Measurements from ENCODE around the gene ATXN7. TPM values are rescaled to one million over a fixed set of nuclear protein-coding genes. Genes with fewer than 3 reads are reported as not detected.

The ATXN7 gene
- polyA plus RNA-seq, 1 donor from 2014 or later: 6.7 TPM

- peaks cover 7% of the 10 kb centered on the region for H3F3A ChIP-seq (ENCODE audit: insufficient read depth, low read length, poor library complexity, severe bottlenecking)
- no peak overlapping the region for H3K4me3 ChIP-seq (ENCODE audit: low read length)
- no peaks in the 10 kb centered on the region for H3K9me3 ChIP-seq (ENCODE audit: low read length)
- H3K36me3 ChIP-seq (ENCODE audit: insufficient read depth, low read length): no peaks in the 10 kb centered on the region
- no peak overlapping the region for H2AFZ ChIP-seq (ENCODE audit: low read depth, low read length)
- no peaks in the 10 kb centered on the region for H4K20me1 ChIP-seq (ENCODE audit: insufficient read depth)
- peak overlapping the region; percentile 27 for H3K4me2 ChIP-seq (ENCODE audit: low read length)
- H3K9me2 ChIP-seq (ENCODE audit: insufficient read depth, low read length): no peaks in the 10 kb centered on the region
- H3K27ac ChIP-seq (ENCODE audit: low read length): peak overlapping the region; percentile 69
- peaks cover 18% of the 10 kb centered on the region for H3K79me2 ChIP-seq (replicated peaks; ENCODE audit: insufficient read depth, low read length)
- no peak for TF ChIP-seq SMC3 (conservative IDR thresholded peaks at IDR 0.05; ENCODE audit: poor library complexity)
- TF ChIP-seq REST (IDR thresholded peaks at IDR 0.05; ENCODE audit: borderline replicate concordance): no peak
- no peak for TF ChIP-seq POLR2AphosphoS5 (IDR thresholded peaks at IDR 0.05)
- TF ChIP-seq EP300 (conservative IDR thresholded peaks at IDR 0.05; ENCODE audit: poor library complexity, severe bottlenecking): no peak
- TF ChIP-seq RAD21 (conservative IDR thresholded peaks at IDR 0.05): no peak
- TF ChIP-seq, protein P1, sequence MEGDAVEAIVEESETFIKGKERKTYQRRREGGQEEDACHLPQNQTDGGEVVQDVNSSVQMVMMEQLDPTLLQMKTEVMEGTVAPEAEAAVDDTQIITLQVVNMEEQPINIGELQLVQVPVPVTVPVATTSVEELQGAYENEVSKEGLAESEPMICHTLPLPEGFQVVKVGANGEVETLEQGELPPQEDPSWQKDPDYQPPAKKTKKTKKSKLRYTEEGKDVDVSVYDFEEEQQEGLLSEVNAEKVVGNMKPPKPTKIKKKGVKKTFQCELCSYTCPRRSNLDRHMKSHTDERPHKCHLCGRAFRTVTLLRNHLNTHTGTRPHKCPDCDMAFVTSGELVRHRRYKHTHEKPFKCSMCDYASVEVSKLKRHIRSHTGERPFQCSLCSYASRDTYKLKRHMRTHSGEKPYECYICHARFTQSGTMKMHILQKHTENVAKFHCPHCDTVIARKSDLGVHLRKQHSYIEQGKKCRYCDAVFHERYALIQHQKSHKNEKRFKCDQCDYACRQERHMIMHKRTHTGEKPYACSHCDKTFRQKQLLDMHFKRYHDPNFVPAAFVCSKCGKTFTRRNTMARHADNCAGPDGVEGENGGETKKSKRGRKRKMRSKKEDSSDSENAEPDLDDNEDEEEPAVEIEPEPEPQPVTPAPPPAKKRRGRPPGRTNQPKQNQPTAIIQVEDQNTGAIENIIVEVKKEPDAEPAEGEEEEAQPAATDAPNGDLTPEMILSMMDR (IDR thresholded peaks at IDR 0.05; ENCODE audit: poor library complexity, severe bottlenecking): no peak
- no peak for TF ChIP-seq TAF1 (IDR thresholded peaks at IDR 0.05; ENCODE audit: low read depth)
- TF ChIP-seq MXI1 (conservative IDR thresholded peaks at IDR 0.05; ENCODE audit: poor library complexity, severe bottlenecking): no peak
- TF ChIP-seq EZH2 (IDR thresholded peaks at IDR 0.05; ENCODE audit: borderline replicate concordance, insufficient read depth, low read length, poor library complexity, severe bottlenecking): no peak
- no peak overlapping the region for H3K9ac ChIP-seq (ENCODE audit: low read length)
- H3K27me3 ChIP-seq (ENCODE audit: insufficient read depth, low read depth, low read length): no peaks in the 10 kb centered on the region
These were observed 162.7 kb downstream of the ATXN7 start for GRCh38 chr3:64026346-64026745.

- peak overlapping the region; percentile 12 for H3K4me3 ChIP-seq (ENCODE audit: low read length)
- H3K27me3 ChIP-seq (ENCODE audit: insufficient read depth, low read depth, low read length): no peaks in the 10 kb centered on the region
- no peak for TF ChIP-seq SMC3 (conservative IDR thresholded peaks at IDR 0.05; ENCODE audit: poor library complexity)
- TF ChIP-seq REST (IDR thresholded peaks at IDR 0.05; ENCODE audit: borderline replicate concordance): no peak
- no peak for TF ChIP-seq EP300 (conservative IDR thresholded peaks at IDR 0.05; ENCODE audit: poor library complexity, severe bottlenecking)
- TF ChIP-seq, protein P1 (IDR thresholded peaks at IDR 0.05; ENCODE audit: poor library complexity, severe bottlenecking): no peak
- no peak for TF ChIP-seq EZH2 (IDR thresholded peaks at IDR 0.05; ENCODE audit: borderline replicate concordance, insufficient read depth, low read length, poor library complexity, severe bottlenecking)
- TF ChIP-seq RAD21 (conservative IDR thresholded peaks at IDR 0.05): no peak
- TF ChIP-seq TAF1 (IDR thresholded peaks at IDR 0.05; ENCODE audit: low read depth): no peak
- no peak for TF ChIP-seq MXI1 (conservative IDR thresholded peaks at IDR 0.05; ENCODE audit: poor library complexity, severe bottlenecking)
- TF ChIP-seq POLR2AphosphoS5 (IDR thresholded peaks at IDR 0.05): no peak
- H3F3A ChIP-seq (ENCODE audit: insufficient read depth, low read length, poor library complexity, severe bottlenecking): peaks cover 7% of the 10 kb centered on the region
- H3K9ac ChIP-seq (ENCODE audit: low read length): peak overlapping the region; percentile 7
- H3K9me3 ChIP-seq (ENCODE audit: low read length): no peaks in the 10 kb centered on the region
- H3K27ac ChIP-seq (ENCODE audit: low read length): peak overlapping the region; percentile 69
- H3K9me2 ChIP-seq (ENCODE audit: insufficient read depth, low read length): no peaks in the 10 kb centered on the region
- no peaks in the 10 kb centered on the region for H4K20me1 ChIP-seq (ENCODE audit: insufficient read depth)
- peak overlapping the region; percentile 41 for H3K4me2 ChIP-seq (ENCODE audit: low read length)
- peak overlapping the region; percentile 10 for H2AFZ ChIP-seq (ENCODE audit: low read depth, low read length)
- no peaks in the 10 kb centered on the region for H3K36me3 ChIP-seq (ENCODE audit: insufficient read depth, low read length)
- peaks cover 5% of the 10 kb centered on the region for H3K79me2 ChIP-seq (replicated peaks; ENCODE audit: insufficient read depth, low read length)
These were observed 164.0 kb downstream of the ATXN7 start for GRCh38 chr3:64027658-64028057.
